ENCODE measurements around the gene PRSS27.

PRSS27 gene

GRCh38 chr16:2710711-2711231, 9.3 kb downstream of the PRSS27 start:
- H3K27ac ChIP-seq (ENCODE audit: low read depth, low read length) = no peak overlapping the region
- H3K36me3 ChIP-seq (ENCODE audit: control insufficient read depth, low read length) = peaks cover 6% of the 10 kb centered on the region; the same call in 1 of the 2 replicates
- no peak overlapping the region for H3K4me3 ChIP-seq (ENCODE audit: low read length)
- H3K9me3 ChIP-seq (ENCODE audit: control insufficient read depth, insufficient read depth, low read length) = no peaks in the 10 kb centered on the region
- TF ChIP-seq CTCF (IDR thresholded peaks at IDR 0.05; ENCODE audit: low read depth, low read length, poor library complexity, severe bottlenecking) (no peak), EZH2phosphoT487 (IDR thresholded peaks at IDR 0.05; ENCODE audit: borderline replicate concordance, low read length) (no peak)
- peaks cover 4% of the 10 kb centered on the region; the same call in 1 of the 2 replicates for H3K27me3 ChIP-seq (ENCODE audit: control insufficient read depth, low read length)
- H3K9me2 ChIP-seq (replicated peaks; ENCODE audit: control insufficient read depth, low read length) = no peaks in the 10 kb centered on the region
- peaks cover 2% of the 10 kb centered on the region for H3K4me1 ChIP-seq (ENCODE audit: control insufficient read depth, low read length)
- H3K79me2 ChIP-seq (ENCODE audit: control insufficient read depth, low read length) = no peaks in the 10 kb centered on the region
- H3F3A ChIP-seq (ENCODE audit: control insufficient read depth, insufficient read depth) = no peaks in the 10 kb centered on the region
- H3K4me2 ChIP-seq (ENCODE audit: low read length) = no peak overlapping the region
- no peaks in the 10 kb centered on the region for H4K20me1 ChIP-seq (ENCODE audit: control insufficient read depth, insufficient read depth, low read depth, low read length)

GRCh38 chr16:2710021-2710710, 9.9 kb downstream of the PRSS27 start:
- Histone ChIP-seq H3K27me3 (ENCODE audit: control insufficient read depth, low read length) (peaks cover 3% of the 10 kb centered on the region; the same call in 1 of the 2 replicates), H3F3A (ENCODE audit: control insufficient read depth, insufficient read depth) (no peaks in the 10 kb centered on the region), H3K4me1 (ENCODE audit: control insufficient read depth, low read length) (no peaks in the 10 kb centered on the region), H3K9me3 (ENCODE audit: control insufficient read depth, insufficient read depth, low read length) (no peaks in the 10 kb centered on the region), H3K79me2 (ENCODE audit: control insufficient read depth, low read length) (no peaks in the 10 kb centered on the region), H3K36me3 (ENCODE audit: control insufficient read depth, low read length) (peaks cover 6% of the 10 kb centered on the region; the same call in 1 of the 2 replicates), H3K4me3 (ENCODE audit: low read length) (no peak overlapping the region), H3K27ac (ENCODE audit: low read depth, low read length) (no peak overlapping the region), H4K20me1 (ENCODE audit: control insufficient read depth, insufficient read depth, low read depth, low read length) (no peaks in the 10 kb centered on the region), H3K4me2 (ENCODE audit: low read length) (no peak overlapping the region), H3K9me2 (replicated peaks; ENCODE audit: control insufficient read depth, low read length) (no peaks in the 10 kb centered on the region)
- TF ChIP-seq EZH2phosphoT487 (IDR thresholded peaks at IDR 0.05; ENCODE audit: borderline replicate concordance, low read length) (no peak), CTCF (IDR thresholded peaks at IDR 0.05; ENCODE audit: low read depth, low read length, poor library complexity, severe bottlenecking) (no peak)

- no peaks in the 10 kb centered on the region; the same call in 1 of the 2 replicates for H3K27me3 ChIP-seq (ENCODE audit: control insufficient read depth, low read length)
- H3K9me3 ChIP-seq (ENCODE audit: control insufficient read depth, insufficient read depth, low read length) = no peaks in the 10 kb centered on the region
- no peaks in the 10 kb centered on the region for H3F3A ChIP-seq (ENCODE audit: control insufficient read depth, insufficient read depth)
- H3K9me2 ChIP-seq (replicated peaks; ENCODE audit: control insufficient read depth, low read length) = no peaks in the 10 kb centered on the region
- no peaks in the 10 kb centered on the region for H3K4me1 ChIP-seq (ENCODE audit: control insufficient read depth, low read length)
- TF ChIP-seq EZH2phosphoT487 (IDR thresholded peaks at IDR 0.05; ENCODE audit: borderline replicate concordance, low read length) = no peak
- TF ChIP-seq CTCF (IDR thresholded peaks at IDR 0.05; ENCODE audit: low read depth, low read length, poor library complexity, severe bottlenecking) = no peak
- H3K4me3 ChIP-seq (ENCODE audit: low read length) = no peak overlapping the region
- peaks cover 6% of the 10 kb centered on the region; the same call in 1 of the 2 replicates for H3K36me3 ChIP-seq (ENCODE audit: control insufficient read depth, low read length)
- H3K79me2 ChIP-seq (ENCODE audit: control insufficient read depth, low read length) = no peaks in the 10 kb centered on the region
- no peak overlapping the region for H3K4me2 ChIP-seq (ENCODE audit: low read length)
- H3K27ac ChIP-seq (ENCODE audit: low read depth, low read length) = no peak overlapping the region
- no peaks in the 10 kb centered on the region for H4K20me1 ChIP-seq (ENCODE audit: control insufficient read depth, insufficient read depth, low read depth, low read length)
Measured at GRCh38 chr16:2709588-2709984, 10.4 kb downstream of the PRSS27 start.

Data from DOHH2 (cell line).